Right cardiac atrium (tissue), 5 donors: Measurements from ENCODE around the gene LITAF. TPM values are rescaled to one million over a fixed set of nuclear protein-coding genes. Genes with fewer than 3 reads are reported as not detected.

Experiments
- ATAC-seq, 2 donors: fragments of 200-7000 bp; cut with Tn5 transposase; one replicate each; pipeline versions ENCODE4 v1.8.0 to v1.9.1; 2020; ENCODE audit warnings: moderate library complexity in 2 of 2, mild to moderate bottlenecking in 1 of 2
- DNase-seq, 3 donors: peaks; one replicate each; pipeline ENCODE4 v3.0.0-alpha.2; 2020
- H3K27ac ChIP-seq: one replicate; pipeline ENCODE4 v1.5.1; 2013; ENCODE audit warnings: mild to moderate bottlenecking, low read length, control low read depth, moderate library complexity
- H3K27me3 ChIP-seq: one replicate; pipeline ENCODE4 v1.6.1; 2013; ENCODE audit not compliant: control insufficient read depth, insufficient read depth
- H3K4me1 ChIP-seq: one replicate; pipeline ENCODE4 v1.6.1; 2013; ENCODE audit warnings: low read length; ENCODE audit not compliant: control insufficient read depth, insufficient read depth
- H3K4me3 ChIP-seq: one replicate; pipeline ENCODE4 v1.5.1; 2013; ENCODE audit warnings: low read length, control low read depth
- H3K9me3 ChIP-seq: one replicate; pipeline ENCODE4 v1.6.1; 2013; ENCODE audit warnings: low read length; ENCODE audit not compliant: control insufficient read depth
- WGBS: extraction: QIAGEN DNeasy Blood & Tissue Kit; methylation state at CpG from one replicate; pipeline ENCODE4 v1.1.7; 2013; 5-methylcytosine and 5-hydroxymethylcytosine counted together
- intact Hi-C, 4 donors: fragments of 100-400 bp; cut with DNase I; formaldehyde crosslinking; loops; one replicate each; pipeline versions ENCODE4 v1.11.0 to v1.14.0; 2022 to 2023
- polyA plus RNA-seq: library from polyadenylated mRNA; stranded (reverse); fragments of 200-250 nt; gene quantifications from one replicate; pipeline ENCODE4 v1.2.3, GENCODE V29; 2013
- total RNA-seq, 4 donors: library from RNA; stranded (reverse); fragmentation: NEBNext Ultra II Directional; extraction: Animal tissue kit (Norgen Biotek cat#: 25700); gene quantifications; one replicate each; pipeline ENCODE4 v1.2.1, GENCODE V29; 2021
- donor health status: healthy with polysubstance abuse.
- donor health status: DM: no; HTN: yes; CAD: no.
- donor health status: DM: no; HTN: no; CAD: no.
- donor health status: DM: no; HTN: yes; CAD: no; lungs with severe emphysema.
- donor health status: DM: yes; HTN: yes; CAD: no.

The LITAF gene
- total and polyA plus RNA-seq, 5 donors: 25.7 to 76.5 (median 57.1) TPM

DNA sequence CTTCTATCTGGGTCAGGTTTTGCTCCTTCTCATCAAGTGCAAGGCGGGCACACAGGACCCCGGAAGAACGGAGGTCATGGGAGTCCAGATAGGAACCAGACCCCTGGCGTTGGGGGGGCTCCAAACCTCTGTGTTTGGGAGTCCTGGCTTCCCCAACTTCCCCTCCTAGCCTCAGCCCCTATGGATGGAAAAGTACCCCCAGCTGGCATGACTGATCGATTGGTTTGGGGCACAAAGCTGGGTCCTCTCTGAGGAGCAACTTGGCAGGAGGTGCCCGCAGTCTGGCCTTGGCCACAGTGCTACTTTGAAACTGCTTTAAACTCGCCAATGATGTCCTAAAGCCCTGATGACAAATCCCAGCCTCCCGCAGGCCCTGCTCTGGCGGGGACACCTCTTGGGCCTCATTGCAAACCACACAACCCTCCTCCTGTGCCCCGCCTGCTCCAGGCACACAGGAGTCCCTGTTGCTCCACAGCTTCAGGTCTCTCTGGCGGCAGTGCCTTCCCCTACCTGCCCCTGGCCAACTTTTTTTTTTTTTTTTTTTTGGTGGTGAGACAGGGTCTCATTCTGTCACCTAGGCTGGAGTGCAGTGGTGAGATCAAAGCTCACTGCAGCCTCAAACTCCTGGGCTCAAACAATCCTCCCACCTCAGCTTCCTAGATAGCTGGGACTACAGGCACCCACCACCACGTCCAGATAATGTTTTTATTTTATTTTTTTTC is 43.5 kb upstream of the LITAF start:
- Histone ChIP-seq H3K4me3 (no peak overlapping the region), H3K27me3 (no peaks in the 10 kb centered on the region), H3K9me3 (no peaks in the 10 kb centered on the region), H3K27ac (no peak overlapping the region), H3K4me1 (peaks cover 2% of the 10 kb centered on the region)
- intact Hi-C loops: loop anchor here in 1 of 4 donors (10.0 kb wide), 1 partner anchor 665 kb away; no protein-coding TSS in a partner anchor
- ATAC-seq (no peak), DNase-seq (peak in 1 of 3 donors; percentile 40)
- WGBS: 89% methylated on average over 12 of the region's 12 CpGs

DNA sequence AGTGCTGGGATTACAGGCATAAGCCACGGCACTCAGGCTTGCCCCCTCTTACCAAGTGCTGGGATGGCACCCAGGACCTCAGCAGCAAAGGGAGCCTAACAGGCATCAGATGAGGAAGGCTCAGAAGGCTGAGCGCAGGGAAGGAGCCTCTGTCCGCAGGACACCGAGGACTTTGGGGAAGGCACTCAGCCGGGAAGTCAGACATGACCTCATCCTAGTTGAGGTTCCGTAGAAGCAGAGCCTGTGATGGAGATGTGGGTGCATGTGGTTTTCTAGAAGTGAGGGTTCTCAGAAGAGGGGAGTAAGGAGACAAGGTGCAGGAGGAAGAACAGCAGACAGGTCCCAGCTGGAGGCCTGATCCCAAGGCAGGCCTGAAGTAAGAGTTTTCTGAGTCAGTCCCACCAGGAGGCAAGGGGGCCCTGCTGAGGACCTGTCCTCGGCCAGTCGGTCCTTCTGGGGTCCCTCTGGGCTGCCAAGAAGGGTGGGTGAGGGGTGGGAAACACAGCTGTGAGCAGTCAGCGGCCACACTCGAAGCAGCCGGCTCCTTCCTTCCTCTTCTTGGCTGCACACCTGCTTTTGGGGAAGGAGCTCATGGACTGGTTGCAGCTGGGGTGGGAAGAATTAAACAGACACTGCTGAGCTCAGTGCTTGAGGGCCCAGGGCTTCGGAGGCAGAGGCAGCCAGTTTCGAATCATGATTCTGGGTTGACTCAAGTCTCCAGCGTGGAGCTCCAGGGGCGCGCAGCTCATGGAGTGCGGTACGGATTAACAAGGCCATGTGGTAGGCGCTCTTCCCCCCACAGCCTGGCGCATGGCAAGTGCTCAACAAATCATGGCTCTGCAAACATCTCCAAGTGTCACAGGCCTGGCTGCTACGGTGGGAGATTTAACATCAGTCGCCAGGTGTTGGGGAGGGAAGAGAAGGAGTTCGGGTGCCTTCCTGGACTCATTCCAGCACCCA is 42.6 kb upstream of the LITAF start:
- peaks cover 2% of the 10 kb centered on the region for H3K4me1 ChIP-seq
- no peaks in the 10 kb centered on the region for H3K27me3 ChIP-seq
- 73% methylated on average over 23 of the region's 23 CpGs for WGBS
- ATAC-seq: no peak
- DNase-seq: peak in 2 of 3 donors; percentile 51 to 56
- no peak overlapping the region for H3K27ac ChIP-seq
- no peak overlapping the region for H3K4me3 ChIP-seq
- intact Hi-C loops: loop anchor here in 1 of 4 donors (10.0 kb wide), 1 partner anchor 665 kb away; no protein-coding TSS in a partner anchor
- H3K9me3 ChIP-seq: no peaks in the 10 kb centered on the region

GRCh38 chr16:11627822-11628457 is 41.2 kb upstream of the LITAF start:
- H3K27ac ChIP-seq: peak overlapping the region; percentile 40
- intact Hi-C loops: no loop called here
- WGBS: 59% methylated on average over 15 of the region's 15 CpGs

GRCh38 chr16:11627292-11627663 is 40.6 kb upstream of the LITAF start:
- intact Hi-C loops: no loop called here

More at GRCh38 chr16:11627822-11628457, 41.2 kb upstream of the LITAF start:
- Histone ChIP-seq H3K4me1 (peaks cover 1% of the 10 kb centered on the region), H3K9me3 (no peaks in the 10 kb centered on the region), H3K27me3 (no peaks in the 10 kb centered on the region), H3K4me3 (no peak overlapping the region)
- ATAC-seq: peak; percentile 15 to 53
- peak; percentile 59 to 86 (median 75) for DNase-seq

GRCh38 chr16:11626657-11627291 is 40.1 kb upstream of the LITAF start:
- DNase-seq (peak in 1 of 3 donors; percentile 49), ATAC-seq (no peak)
- H3K4me3 ChIP-seq: no peak overlapping the region
- H3K27me3 ChIP-seq: no peaks in the 10 kb centered on the region
- no peaks in the 10 kb centered on the region for H3K9me3 ChIP-seq
- no peak overlapping the region for H3K27ac ChIP-seq
- no peaks in the 10 kb centered on the region for H3K4me1 ChIP-seq
- intact Hi-C loops: no loop called here
- WGBS: 96% methylated on average over 16 of the region's 16 CpGs

More at GRCh38 chr16:11627292-11627663, 40.6 kb upstream of the LITAF start:
- DNase-seq: peak in 1 of 3 donors; percentile 5
- no peak overlapping the region for H3K4me3 ChIP-seq
- H3K27ac ChIP-seq: no peak overlapping the region
- 96% methylated on average over 5 of the region's 5 CpGs for WGBS
- no peaks in the 10 kb centered on the region for H3K27me3 ChIP-seq
- H3K9me3 ChIP-seq: no peaks in the 10 kb centered on the region
- H3K4me1 ChIP-seq: no peaks in the 10 kb centered on the region
- ATAC-seq: no peak

- no peak for ATAC-seq
- no peak overlapping the region for H3K27ac ChIP-seq
- H3K4me3 ChIP-seq: no peak overlapping the region
- 83% methylated on average over 4 of the region's 4 CpGs for WGBS
- H3K9me3 ChIP-seq: no peaks in the 10 kb centered on the region
- intact Hi-C loops: no loop called here
- no peaks in the 10 kb centered on the region for H3K27me3 ChIP-seq
- no peak for DNase-seq
- no peaks in the 10 kb centered on the region for H3K4me1 ChIP-seq
Observed at GRCh38 chr16:11625769-11626168, 39.0 kb upstream of the LITAF start.

GRCh38 chr16:11624636-11625607 is 38.2 kb upstream of the LITAF start:
- WGBS: 81% methylated on average over 16 of the region's 16 CpGs
- no peaks in the 10 kb centered on the region for H3K27me3 ChIP-seq

GRCh38 chr16:11624205-11624604 is 37.5 kb upstream of the LITAF start:
- Histone ChIP-seq H3K27ac (no peak overlapping the region), H3K27me3 (no peaks in the 10 kb centered on the region), H3K9me3 (no peaks in the 10 kb centered on the region), H3K4me3 (no peak overlapping the region), H3K4me1 (no peaks in the 10 kb centered on the region)
- ATAC-seq (no peak), DNase-seq (no peak)
- intact Hi-C loops: no loop called here
- WGBS: 88% methylated on average over 4 of the region's 4 CpGs

More at GRCh38 chr16:11624636-11625607, 38.2 kb upstream of the LITAF start:
- ATAC-seq: no peak
- Histone ChIP-seq H3K4me3 (no peak overlapping the region), H3K27ac (no peak overlapping the region), H3K4me1 (no peaks in the 10 kb centered on the region), H3K9me3 (no peaks in the 10 kb centered on the region)
- intact Hi-C loops: no loop called here
- DNase-seq: no peak

DNA sequence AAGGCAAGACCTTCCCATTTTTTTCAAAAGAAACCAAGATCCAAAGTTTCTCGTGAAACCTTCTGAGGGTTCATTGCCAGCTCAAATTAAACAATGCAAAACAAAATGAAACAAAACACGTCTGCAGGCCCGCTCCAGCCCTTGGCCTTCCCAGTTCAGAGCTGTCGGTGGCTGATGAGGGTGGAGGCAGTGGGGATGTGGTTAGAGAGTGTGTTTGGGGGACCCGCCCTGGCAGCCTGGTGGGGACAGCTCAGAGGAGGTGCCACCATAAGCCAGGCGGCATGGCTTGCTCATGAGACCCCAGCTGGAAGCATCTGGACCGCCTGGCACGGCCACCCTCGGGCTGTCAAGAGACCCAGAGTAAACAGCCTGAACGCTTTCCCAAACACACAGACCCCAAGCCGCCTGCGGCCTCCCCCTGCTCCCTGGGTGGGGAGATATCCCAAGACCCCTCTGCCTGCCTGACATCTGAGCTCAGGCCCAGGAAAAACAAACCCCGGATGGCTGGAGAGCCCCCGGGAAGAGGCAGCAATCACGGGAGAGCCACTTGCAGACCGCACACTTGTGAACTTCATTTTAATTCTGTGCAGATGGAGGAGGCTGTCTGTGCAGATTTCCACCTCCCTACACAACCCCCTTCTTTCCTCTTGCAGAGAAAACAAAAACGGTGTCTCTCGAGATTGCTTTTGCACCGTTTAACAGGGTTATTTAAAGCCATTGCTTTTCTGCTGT is 35.4 kb upstream of the LITAF start:
- intact Hi-C loops: no loop called here
- no peak overlapping the region for H3K27ac ChIP-seq
- H3K4me3 ChIP-seq: peak overlapping the region; percentile 1
- H3K9me3 ChIP-seq: no peaks in the 10 kb centered on the region
- H3K4me1 ChIP-seq: no peaks in the 10 kb centered on the region
- no peaks in the 10 kb centered on the region for H3K27me3 ChIP-seq
- DNase-seq (peak; percentile 40 to 78 (median 73)), ATAC-seq (peak; percentile 72 to 77)
- WGBS: 26% methylated on average over 19 of the region's 19 CpGs
